ENCODE measurements around the gene ZEB1. TPM values are rescaled to one million over a fixed set of nuclear protein-coding genes. Genes with fewer than 3 reads are reported as not detected.
"Not testable (repeated sequence)": the region's sequence is repeated elsewhere in the genome, so short reads cannot be mapped to it uniquely, and the experiment has no call there.

ZEB1 gene
- total RNA-seq, 2 experiments from 2014 or later = 48.9 to 57.0 TPM

DNA sequence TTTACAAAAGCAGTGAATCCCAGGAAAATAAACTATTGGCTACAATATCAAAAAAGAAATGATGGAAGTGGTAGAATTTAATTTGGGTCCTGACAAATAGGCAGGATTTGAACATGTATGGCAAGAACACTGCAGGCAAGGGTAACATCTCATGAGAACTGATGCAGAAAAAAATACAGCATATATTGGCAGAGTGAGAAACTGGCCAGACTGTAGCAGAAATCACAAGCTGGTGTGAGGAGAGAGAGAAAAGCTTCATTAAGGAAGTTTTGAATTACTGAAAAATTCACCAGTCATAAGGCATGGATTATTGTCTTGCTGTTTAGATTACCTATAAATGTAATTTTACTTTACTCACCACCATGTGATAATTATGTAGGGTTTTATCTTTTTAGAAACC, 77.4 kb downstream of the ZEB1 start:
- Mint-ChIP-seq H3K4me1 (peaks cover 9% of the 10 kb centered on the region), H3K9me3 (ENCODE audit: low read depth) (no peaks in the 10 kb centered on the region), H3K27ac (no peak overlapping the region), H3K36me3 (peaks cover 14% of the 10 kb centered on the region), H3K4me3 (no peak overlapping the region), H3K27me3 (no peaks in the 10 kb centered on the region)
- ATAC-seq = no peak
- no peak for DNase-seq
- CTCF ChIA-PET = no interaction called here

DNA sequence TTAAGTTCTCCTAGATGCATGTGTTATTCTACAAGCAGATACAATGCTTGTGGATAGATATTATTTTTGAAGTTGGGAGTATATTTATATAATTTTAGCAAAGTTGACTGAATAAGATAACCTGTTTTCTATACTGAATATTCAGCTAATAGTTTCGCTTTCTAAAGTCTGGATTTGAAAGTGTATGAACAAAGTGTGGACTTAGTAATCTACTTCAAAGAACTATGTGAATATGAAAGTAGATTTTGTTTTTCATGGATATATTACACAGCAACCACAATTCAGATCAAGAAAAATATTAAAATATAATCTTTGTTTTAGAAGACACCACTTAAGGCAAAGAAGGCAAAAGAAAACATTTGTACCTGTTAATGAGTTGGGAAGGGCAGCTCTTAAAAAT, 78.8 kb downstream of the ZEB1 start:
- DNase-seq (no peak), ATAC-seq (no peak)
- CTCF ChIA-PET = no interaction called here
- Mint-ChIP-seq H3K27ac (no peak overlapping the region), H3K27me3 (no peaks in the 10 kb centered on the region), H3K36me3 (peaks cover 13% of the 10 kb centered on the region), H3K4me3 (no peak overlapping the region), H3K9me3 (ENCODE audit: low read depth) (no peaks in the 10 kb centered on the region), H3K4me1 (peaks cover 11% of the 10 kb centered on the region)

GRCh38 chr10:31399171-31399570, 80.2 kb downstream of the ZEB1 start:
- H3K27me3 Mint-ChIP-seq = no peaks in the 10 kb centered on the region
- DNase-seq = no peak
- H3K27ac Mint-ChIP-seq = no peak overlapping the region
- H3K9me3 Mint-ChIP-seq (ENCODE audit: low read depth) = no peaks in the 10 kb centered on the region
- peaks cover 9% of the 10 kb centered on the region for H3K36me3 Mint-ChIP-seq
- H3K4me3 Mint-ChIP-seq = no peak overlapping the region
- peaks cover 8% of the 10 kb centered on the region for H3K4me1 Mint-ChIP-seq
- CTCF ChIA-PET = interaction anchor here (0.6 kb wide), 1 partner anchor 728 kb away, joined by 3 read pairs; no protein-coding TSS in a partner anchor
- ATAC-seq = no peak

- Mint-ChIP-seq H3K36me3 (peaks cover 10% of the 10 kb centered on the region), H3K27ac (no peak overlapping the region), H3K9me3 (ENCODE audit: low read depth) (no peaks in the 10 kb centered on the region), H3K4me1 (peaks cover 10% of the 10 kb centered on the region), H3K27me3 (no peaks in the 10 kb centered on the region), H3K4me3 (no peak overlapping the region)
- no peak for ATAC-seq
- DNase-seq = no peak
- CTCF ChIA-PET = no interaction called here
Observed at GRCh38 chr10:31399631-31400030, 80.6 kb downstream of the ZEB1 start.

GRCh38 chr10:31401287-31401686, 82.3 kb downstream of the ZEB1 start:
- Mint-ChIP-seq H3K27me3 (no peaks in the 10 kb centered on the region), H3K9me3 (ENCODE audit: low read depth) (no peaks in the 10 kb centered on the region), H3K36me3 (peaks cover 20% of the 10 kb centered on the region), H3K4me1 (peaks cover 12% of the 10 kb centered on the region), H3K27ac (no peak overlapping the region), H3K4me3 (no peak overlapping the region)
- ATAC-seq (no peak), DNase-seq (no peak)
- CTCF ChIA-PET = no interaction called here

- Mint-ChIP-seq H3K36me3 (peaks cover 25% of the 10 kb centered on the region), H3K4me1 (peaks cover 8% of the 10 kb centered on the region), H3K4me3 (no peak overlapping the region), H3K9me3 (ENCODE audit: low read depth) (no peaks in the 10 kb centered on the region), H3K27me3 (no peaks in the 10 kb centered on the region), H3K27ac (no peak overlapping the region)
- CTCF ChIA-PET = no interaction called here
- no peak for ATAC-seq
- no peak for DNase-seq
Observed at GRCh38 chr10:31404640-31405039, 85.6 kb downstream of the ZEB1 start.

- H3K4me3 Mint-ChIP-seq; ATAC-seq; H3K4me1 Mint-ChIP-seq; H3K9me3 Mint-ChIP-seq (ENCODE audit: low read depth); H3K27me3 Mint-ChIP-seq; H3K27ac Mint-ChIP-seq; CTCF ChIA-PET; DNase-seq: not testable (repeated sequence)
- peaks cover 36% of the 10 kb centered on the region for H3K36me3 Mint-ChIP-seq
Observed at GRCh38 chr10:31405829-31406228, 86.8 kb downstream of the ZEB1 start.

- DNase-seq; H3K27me3 Mint-ChIP-seq; H3K27ac Mint-ChIP-seq; ATAC-seq; CTCF ChIA-PET; H3K9me3 Mint-ChIP-seq (ENCODE audit: low read depth); H3K4me3 Mint-ChIP-seq; H3K4me1 Mint-ChIP-seq: not testable (repeated sequence)
- H3K36me3 Mint-ChIP-seq = peaks cover 29% of the 10 kb centered on the region
Observed at GRCh38 chr10:31412397-31412796, 93.4 kb downstream of the ZEB1 start.

DNA sequence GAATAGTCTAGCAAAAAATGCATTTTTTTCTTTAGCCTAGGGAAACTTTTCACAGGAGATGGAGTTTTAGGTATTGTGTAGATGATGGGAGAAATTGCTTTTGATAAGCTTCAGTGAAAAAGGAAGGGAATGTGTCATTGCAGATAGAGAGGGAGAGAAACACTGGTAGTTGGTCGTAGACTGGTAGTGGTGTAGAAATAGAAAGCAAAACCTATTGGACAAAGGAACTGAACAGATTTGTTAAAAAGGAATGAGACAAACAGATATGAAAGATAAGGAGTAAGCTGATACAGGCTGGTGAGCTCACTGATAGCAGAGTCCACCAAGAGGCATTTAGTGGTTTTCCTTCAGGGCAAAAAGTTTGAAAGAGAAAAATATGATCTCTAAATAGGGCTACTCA, 94.3 kb downstream of the ZEB1 start:
- H3K27me3 Mint-ChIP-seq = no peaks in the 10 kb centered on the region
- CTCF ChIA-PET = no interaction called here

DNA sequence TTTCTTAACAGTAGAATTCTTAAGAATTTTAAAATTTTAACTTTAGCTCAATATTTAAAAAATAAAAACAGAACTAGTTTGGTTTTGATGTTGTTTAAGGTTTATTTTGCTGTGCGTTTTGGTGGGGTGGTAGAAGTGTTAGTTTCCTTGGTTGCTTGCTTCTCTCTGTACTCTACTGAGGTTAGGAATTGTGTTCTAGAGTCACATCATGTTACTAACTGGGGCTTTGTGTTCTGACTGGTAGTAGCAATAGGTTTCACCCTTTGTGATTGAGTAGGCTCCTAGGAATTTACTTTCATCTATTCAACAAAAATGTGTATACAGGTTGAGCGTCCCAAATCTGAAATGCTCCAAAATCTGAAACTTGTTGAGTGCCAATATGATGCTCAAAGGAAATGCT, 99.5 kb downstream of the ZEB1 start:
- Mint-ChIP-seq H3K9me3 (ENCODE audit: low read depth) (no peaks in the 10 kb centered on the region), H3K4me3 (no peak overlapping the region), H3K27ac (no peak overlapping the region), H3K36me3 (peaks cover 19% of the 10 kb centered on the region), H3K4me1 (peaks cover 11% of the 10 kb centered on the region), H3K27me3 (no peaks in the 10 kb centered on the region)
- ATAC-seq = no peak
- CTCF ChIA-PET = no interaction called here
- DNase-seq = no peak

More for the DNA sequence above, 94.3 kb downstream of the ZEB1 start:
- H3K36me3 Mint-ChIP-seq = peaks cover 31% of the 10 kb centered on the region
- peaks cover 4% of the 10 kb centered on the region for H3K9me3 Mint-ChIP-seq (ENCODE audit: low read depth)
- DNase-seq = no peak
- H3K4me3 Mint-ChIP-seq = no peak overlapping the region
- no peak overlapping the region for H3K27ac Mint-ChIP-seq
- no peak for ATAC-seq
- H3K4me1 Mint-ChIP-seq = peaks cover 13% of the 10 kb centered on the region

- H3K27ac Mint-ChIP-seq = no peak overlapping the region
Observed at GRCh38 chr10:31419394-31420063, 100.5 kb downstream of the ZEB1 start.

DNA sequence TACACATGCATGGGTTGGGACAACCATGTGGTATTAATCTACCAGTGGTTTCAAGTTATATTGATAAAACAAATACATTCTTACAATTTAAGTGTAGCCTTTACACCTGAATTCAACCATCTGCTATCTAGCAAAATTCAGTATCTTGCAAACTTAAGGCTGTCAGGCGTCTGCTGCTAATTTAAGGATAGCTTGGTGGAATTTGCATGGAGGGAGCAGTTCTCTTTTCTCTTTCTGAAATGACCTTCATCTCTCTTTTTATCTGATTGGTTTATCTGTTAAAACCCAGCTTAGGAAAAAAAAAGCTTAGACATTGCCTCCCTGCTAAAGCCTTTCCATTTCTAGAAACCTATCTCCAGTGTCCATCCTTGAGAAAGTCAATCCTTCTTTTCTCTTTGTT, 102.3 kb downstream of the ZEB1 start:
- ATAC-seq (no peak), DNase-seq (no peak)

More at GRCh38 chr10:31419394-31420063, 100.5 kb downstream of the ZEB1 start:
- H3K4me1 Mint-ChIP-seq = peaks cover 8% of the 10 kb centered on the region
- H3K4me3 Mint-ChIP-seq = no peak overlapping the region
- no peaks in the 10 kb centered on the region for H3K27me3 Mint-ChIP-seq
- DNase-seq = no peak
- no peak for ATAC-seq
- H3K9me3 Mint-ChIP-seq (ENCODE audit: low read depth) = no peaks in the 10 kb centered on the region
- CTCF ChIA-PET = no interaction called here
- peaks cover 19% of the 10 kb centered on the region for H3K36me3 Mint-ChIP-seq

DNA sequence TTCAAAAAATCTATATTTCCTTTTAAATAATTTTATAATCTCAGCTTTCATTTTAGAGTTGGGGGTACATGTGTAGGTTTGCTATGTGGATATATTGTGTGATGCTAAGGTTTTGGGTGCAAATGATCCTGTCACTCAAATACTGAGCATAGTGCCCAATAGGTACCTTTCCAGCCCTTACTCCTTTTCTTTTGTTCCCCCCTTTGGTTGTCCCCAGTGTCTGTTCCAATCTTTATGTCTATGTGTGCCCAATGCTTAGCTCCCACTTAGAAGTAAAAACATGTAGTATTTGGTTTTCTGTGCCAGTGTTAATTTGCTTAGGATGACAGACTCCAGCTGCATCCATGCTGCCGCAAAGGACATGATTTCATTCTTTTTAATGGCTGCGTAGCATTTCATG, 103.6 kb downstream of the ZEB1 start:
- DNase-seq (no peak), ATAC-seq (no peak)
- CTCF ChIA-PET = no interaction called here
- Mint-ChIP-seq H3K36me3 (peaks cover 22% of the 10 kb centered on the region), H3K4me1 (peaks cover 6% of the 10 kb centered on the region), H3K4me3 (no peak overlapping the region), H3K27ac (no peak overlapping the region), H3K27me3 (no peaks in the 10 kb centered on the region), H3K9me3 (ENCODE audit: low read depth) (no peaks in the 10 kb centered on the region)

More for the DNA sequence above, 102.3 kb downstream of the ZEB1 start:
- Mint-ChIP-seq H3K9me3 (ENCODE audit: low read depth) (no peaks in the 10 kb centered on the region), H3K4me3 (no peak overlapping the region), H3K36me3 (peaks cover 17% of the 10 kb centered on the region), H3K27ac (no peak overlapping the region), H3K4me1 (peaks cover 6% of the 10 kb centered on the region), H3K27me3 (no peaks in the 10 kb centered on the region)
- CTCF ChIA-PET = no interaction called here

GRCh38 chr10:31424473-31424872, 105.5 kb downstream of the ZEB1 start:
- H3K27me3 Mint-ChIP-seq = no peaks in the 10 kb centered on the region
- peaks cover 32% of the 10 kb centered on the region for H3K36me3 Mint-ChIP-seq
- no peak overlapping the region for H3K27ac Mint-ChIP-seq
- DNase-seq (no peak), ATAC-seq (no peak)
- CTCF ChIA-PET = no interaction called here
- peaks cover 6% of the 10 kb centered on the region for H3K4me1 Mint-ChIP-seq
- no peak overlapping the region for H3K4me3 Mint-ChIP-seq
- H3K9me3 Mint-ChIP-seq (ENCODE audit: low read depth) = peaks cover 3% of the 10 kb centered on the region

- CTCF ChIA-PET = no interaction called here
- Mint-ChIP-seq H3K27ac (no peak overlapping the region), H3K4me3 (no peak overlapping the region), H3K9me3 (ENCODE audit: low read depth) (peaks cover 3% of the 10 kb centered on the region), H3K36me3 (peaks cover 28% of the 10 kb centered on the region), H3K4me1 (peaks cover 6% of the 10 kb centered on the region), H3K27me3 (no peaks in the 10 kb centered on the region)
- no peak for ATAC-seq
- no peak for DNase-seq
Observed at GRCh38 chr10:31426401-31426800, 107.4 kb downstream of the ZEB1 start.

Measured in activated CD8-positive, alpha-beta memory T cell treated with anti-CD3 and anti-CD28 coated beads, Interleukin-2, amount 10 ng/mL, durations not matched to agents 7 days and 5 days (primary cell).